Activated CD4-positive, alpha-beta T cell treated with anti-CD3 and anti-CD28 coated beads for 48 hours (primary cell): ENCODE data around the gene ASTN2.

Experiments used
- DNase-seq: peaks from one replicate; pipeline ENCODE4 v3.0.0-alpha.2; 2020

The ASTN2 gene

GRCh38 chr9:116544896-116545295 is 870.0 kb downstream of the ASTN2 start:
- DNase-seq: no peak

GRCh38 chr9:116543731-116544400 is 871.0 kb downstream of the ASTN2 start:
- DNase-seq: no peak

GRCh38 chr9:116541402-116541801 is 873.5 kb downstream of the ASTN2 start:
- DNase-seq: no peak

- no peak for DNase-seq
Observed at GRCh38 chr9:116539549-116539948, 875.3 kb downstream of the ASTN2 start.

- DNase-seq: no peak
Observed at GRCh38 chr9:116525611-116526010, 889.2 kb downstream of the ASTN2 start.

GRCh38 chr9:116524778-116525470 is 889.9 kb downstream of the ASTN2 start:
- no peak for DNase-seq

GRCh38 chr9:116520218-116520617 is 894.6 kb downstream of the ASTN2 start:
- DNase-seq: no peak

GRCh38 chr9:116516456-116516855 is 898.4 kb downstream of the ASTN2 start:
- no peak for DNase-seq

- no peak for DNase-seq
Observed at GRCh38 chr9:116515541-116515940, 899.3 kb downstream of the ASTN2 start.

- no peak for DNase-seq
Observed at GRCh38 chr9:116506685-116507084, 908.2 kb downstream of the ASTN2 start.

GRCh38 chr9:116504893-116505480 is 909.9 kb downstream of the ASTN2 start:
- DNase-seq: no peak

- DNase-seq: no peak
Observed at GRCh38 chr9:116504081-116504480, 910.8 kb downstream of the ASTN2 start.

GRCh38 chr9:116502746-116503145 is 912.1 kb downstream of the ASTN2 start:
- DNase-seq: no peak

GRCh38 chr9:116501871-116502270 is 913.0 kb downstream of the ASTN2 start:
- DNase-seq: no peak

GRCh38 chr9:116499986-116500871 is 914.6 kb downstream of the ASTN2 start:
- no peak for DNase-seq

GRCh38 chr9:116499434-116499833 is 915.4 kb downstream of the ASTN2 start:
- no peak for DNase-seq

GRCh38 chr9:116497095-116497890 is 917.6 kb downstream of the ASTN2 start:
- DNase-seq: no peak

- no peak for DNase-seq
Observed at GRCh38 chr9:116496167-116496566, 918.7 kb downstream of the ASTN2 start.

- no peak for DNase-seq
Observed at GRCh38 chr9:116495725-116496124, 919.1 kb downstream of the ASTN2 start.

GRCh38 chr9:116494815-116495634 is 919.8 kb downstream of the ASTN2 start:
- peak; percentile 51 for DNase-seq

- no peak for DNase-seq
Observed at GRCh38 chr9:116493183-116493860, 921.5 kb downstream of the ASTN2 start.
